Natural killer cell (primary cell): ENCODE data around the gene NPHP4. TPM values are rescaled to one million over a fixed set of nuclear protein-coding genes. Genes with fewer than 3 reads are reported as not detected.

Experiments
- ATAC-seq, 3 donors: fragments of 150-1000 bp in 2 of 3; fragments of 200-7000 bp in 1 of 3; cut with Tn5 transposase; 1 replicate in 1 of 3; 2 replicates in 2 of 3; pipeline ENCODE4 v1.10.0; 2021; ENCODE audit warnings: mild to moderate bottlenecking in 2 of 3, moderate library complexity in 2 of 3
- DNase-seq, 2 donors: peaks; one replicate each; pipeline versions ENCODE4 v3.0.0 to v3.0.0-alpha.2; 2013 to 2021; ENCODE audit warnings: mixed read lengths in 1 of 2
- H3K27ac ChIP-seq: one replicate; pipeline ENCODE4 v1.5.1; 2013; ENCODE audit warnings: mild to moderate bottlenecking, low read length
- H3K27me3 ChIP-seq: one replicate; pipeline ENCODE4 v1.6.1; 2013; ENCODE audit warnings: low read length; ENCODE audit not compliant: control insufficient read depth, insufficient read depth
- H3K36me3 ChIP-seq: one replicate; pipeline ENCODE4 v1.6.1; 2013; ENCODE audit warnings: low read length; ENCODE audit not compliant: control insufficient read depth, insufficient read depth
- H3K4me1 ChIP-seq: one replicate; pipeline ENCODE4 v1.6.1; 2013; ENCODE audit warnings: low read length; ENCODE audit not compliant: control insufficient read depth, insufficient read depth
- H3K4me3 ChIP-seq: one replicate; pipeline ENCODE4 v1.5.1; 2013; ENCODE audit warnings: low read length
- H3K9me3 ChIP-seq: one replicate; pipeline ENCODE4 v1.6.1; 2013; ENCODE audit warnings: low read length; ENCODE audit not compliant: control insufficient read depth, insufficient read depth
- H3K27ac Mint-ChIP-seq, 2 donors: one replicate each; pipeline ENCODE4 v1.8.0; 2022; ENCODE audit warnings: mild to moderate bottlenecking in 2 of 2, mixed read lengths in 2 of 2, moderate library complexity in 1 of 2
- H3K27me3 Mint-ChIP-seq, 2 donors: one replicate each; pipeline ENCODE4 v1.8.0; 2022; ENCODE audit warnings: low read depth in 2 of 2, mixed read lengths in 2 of 2
- H3K36me3 Mint-ChIP-seq: one replicate; pipeline ENCODE4 v1.8.0; 2022; ENCODE audit warnings: mixed read lengths
- H3K4me1 Mint-ChIP-seq, 2 donors: one replicate each; pipeline ENCODE4 v1.8.0; 2022; ENCODE audit warnings: mixed read lengths in 2 of 2
- H3K4me3 Mint-ChIP-seq: one replicate; pipeline ENCODE4 v1.8.0; 2022; ENCODE audit warnings: mild to moderate bottlenecking, moderate library complexity, mixed read lengths
- H3K9me3 Mint-ChIP-seq, 2 donors: one replicate each; pipeline ENCODE4 v1.8.0; 2022; ENCODE audit warnings: mixed read lengths in 2 of 2
- CTCF ChIP-seq: fragments of 200-600 bp; IDR thresholded peaks from one replicate; pipeline ENCODE4 v1.8.0; 2022; ENCODE audit warnings: antibody characterized with exemption
- WGBS: methylation state at CpG from one replicate; pipeline ENCODE4 v1.1.7; 2013; ENCODE audit warnings: missing lambda C conversion rate; ENCODE audit not compliant: insufficient coverage; 5-methylcytosine and 5-hydroxymethylcytosine counted together
- intact Hi-C: fragments of 100-400 bp; cut with micrococcal nuclease; formaldehyde crosslinking; loops from one replicate; pipeline ENCODE4 v1.14.2; 2022
- total RNA-seq, 4 donors: library from RNA; stranded (reverse); fragments of 120-200 nt in 1 of 4; gene quantifications; one replicate each; pipeline versions ENCODE4 v1.2.3 to v1.2.4, GENCODE V29; 2013 to 2022

The NPHP4 gene
- total RNA-seq, 3 donors from 2014 or later (not counting 1 experiment from before 2014, with no cell fraction given), result 6.3 to 14.7 (median 10.1) TPM

DNA sequence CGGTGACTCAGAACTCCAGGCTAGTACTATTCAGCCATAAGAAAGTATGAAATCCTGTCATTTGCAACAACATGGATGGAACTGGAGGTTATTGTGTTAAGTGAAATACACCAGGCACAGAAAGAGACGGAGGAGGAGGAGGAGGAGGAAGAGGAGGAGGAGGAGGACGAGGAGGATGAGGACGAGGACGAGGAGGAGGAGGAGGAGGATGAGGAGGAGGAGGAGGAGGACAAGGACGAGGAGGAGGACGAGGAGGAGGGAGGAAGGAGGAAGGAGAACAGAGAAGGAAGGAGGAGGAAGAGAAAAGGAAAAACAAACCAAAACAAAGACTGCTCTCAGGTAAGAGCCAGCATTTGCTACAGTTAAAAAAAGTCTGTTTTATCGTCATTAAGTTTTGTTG lies 178.7 kb downstream of the NPHP4 start:
- intact Hi-C loops, result no loop called here
- ATAC-seq (no peak), DNase-seq (no peak)
- Mint-ChIP-seq H3K27ac (no peak overlapping the region), H3K36me3 (no peaks in the 10 kb centered on the region), H3K27me3 (peaks cover 6 to 7% of the 10 kb centered on the region in 2 donors), H3K4me3 (no peak overlapping the region), H3K9me3 (no peaks in the 10 kb centered on the region), H3K4me1 (no peaks in the 10 kb centered on the region)
- H3K27ac ChIP-seq, result no peak overlapping the region
- no peaks in the 10 kb centered on the region for H3K4me1 ChIP-seq
- WGBS, result 66% methylated on average over 7 of the region's 8 CpGs
- no peaks in the 10 kb centered on the region for H3K27me3 ChIP-seq
- no peaks in the 10 kb centered on the region for H3K36me3 ChIP-seq
- no peaks in the 10 kb centered on the region for H3K9me3 ChIP-seq
- no peak for TF ChIP-seq CTCF
- no peak overlapping the region for H3K4me3 ChIP-seq

Other genes starting within 250 kb of the NPHP4 start
- gene KCNAB2, start 53.5 kb upstream of the NPHP4 start, total RNA-seq, result 100 to 1,000 TPM; 387 to 749 (median 430) TPM
- 1 to 10 TPM in 1 of 3 donors, under 1 TPM in 2; 0.34 to 1.2 (median 0.73) TPM for gene CHD5, start 187.9 kb upstream of the NPHP4 start, total RNA-seq
- 100 to 1,000 TPM; 210 to 239 (median 228) TPM for gene RPL22, start 207.2 kb upstream of the NPHP4 start, total RNA-seq
- gene RNF207, start 213.7 kb upstream of the NPHP4 start, total RNA-seq, result 1 to 10 TPM; 2.1 to 5.5 (median 2.3) TPM
- gene ICMT, start 243.5 kb upstream of the NPHP4 start, total RNA-seq, result 10 to 100 TPM in 2 of 3 donors, 1 to 10 TPM in 1; 8.6 to 16.9 (median 15.6) TPM